Breast epithelium (tissue), 3 donors: ENCODE data around the gene PRKACG.

Experiments used
- CTCF ChIP-seq, 3 donors: fragments of 450-650 bp; IDR thresholded peaks; one replicate each; pipeline ENCODE4 v1.5.1; 2016 to 2017; ENCODE audit warnings: antibody characterized with exemption in 3 of 3, mild to moderate bottlenecking in 3 of 3, moderate library complexity in 3 of 3
- POLR2A ChIP-seq: fragments of 450-650 bp; IDR thresholded peaks from one replicate; pipeline ENCODE4 v1.6.1; 2016; ENCODE audit warnings: antibody characterized with exemption, mild to moderate bottlenecking, moderate library complexity
- POLR2AphosphoS5 ChIP-seq, 3 donors: sonication (generic); formaldehyde crosslinking; IDR thresholded peaks; one replicate each; pipeline ENCODE4 v1.6.1; 2017; ENCODE audit warnings: antibody characterized with exemption in 3 of 3

GRCh38 chr9:68975365-68976043 lies 38.4 kb downstream of the PRKACG start:
- TF ChIP-seq CTCF (IDR thresholded peaks at IDR 0.05) (no peak), POLR2A (no peak), POLR2AphosphoS5 (IDR thresholded peaks at IDR 0.05) (no peak)
